ENCODE data around the gene MYO9A. TPM values are rescaled to one million over a fixed set of nuclear protein-coding genes. Genes with fewer than 3 reads are reported as not detected.

The MYO9A gene
- polyA plus RNA-seq, 1 experiment: 13.1 TPM

- ChIA-PET POLR2A (interaction anchor here (0.6 kb wide), 1 partner anchor 26 kb away, joined by 3 read pairs; no protein-coding TSS in a partner anchor), CTCF (interaction anchor here (1.2 to 9.8 kb wide), 4 partner anchors 55 to 834 kb away, joined by 4 to 89 read pairs (median 12); no protein-coding TSS in a partner anchor)
- H3K27me3 ChIP-seq (ENCODE audit: control insufficient read depth, insufficient read depth, low read length): peaks cover 2% of the 10 kb centered on the region; the same call in 1 of the 2 replicates
Observed at GRCh38 chr15:71807691-71808091, 310.3 kb downstream of the MYO9A start.

DNA sequence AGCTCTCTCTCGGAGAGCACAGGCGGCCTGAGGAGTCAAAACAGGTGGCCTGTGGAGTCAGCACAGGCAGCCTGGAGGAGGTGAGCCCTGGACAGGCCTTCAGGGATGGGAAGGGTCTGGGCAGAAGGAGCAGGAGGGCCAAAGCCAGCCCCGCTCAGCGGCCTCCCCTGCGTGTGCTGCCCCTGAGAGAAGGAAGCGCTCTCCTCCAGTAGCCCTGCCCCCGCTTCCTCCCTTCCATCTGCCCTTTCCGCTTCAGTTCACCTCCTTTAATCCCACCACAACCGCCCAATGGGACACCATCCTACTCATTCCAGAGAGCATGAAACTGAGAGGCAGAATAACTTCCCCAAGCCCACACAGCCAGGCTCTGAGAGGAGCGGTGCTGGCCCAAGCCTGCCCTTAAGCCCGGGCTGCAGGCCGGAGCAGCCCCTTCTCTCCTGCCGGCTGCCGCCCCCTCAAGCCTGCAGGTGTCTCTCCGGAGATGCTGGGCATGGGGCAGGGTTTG, 310.8 kb downstream of the MYO9A start:
- DNase-seq (ENCODE audit: low read depth): no peak
- POLR2A ChIA-PET: interaction anchor here (0.6 kb wide), 1 partner anchor 153 kb away, joined by 7 read pairs; no protein-coding TSS in a partner anchor
- CTCF ChIA-PET: interaction anchor here (1.2 to 9.8 kb wide), 4 partner anchors 54 to 834 kb away, joined by 4 to 89 read pairs (median 12); no protein-coding TSS in a partner anchor

More at GRCh38 chr15:71807691-71808091, 310.3 kb downstream of the MYO9A start:
- Histone ChIP-seq H3K4me3 (ENCODE audit: low read depth, low read length) (no peak overlapping the region), H3K36me3 (ENCODE audit: control insufficient read depth, insufficient read depth, low read length) (no peaks in the 10 kb centered on the region)
- no peak for DNase-seq (ENCODE audit: low read depth)
- no peak for TF ChIP-seq CTCF (IDR thresholded peaks at IDR 0.05; ENCODE audit: insufficient read depth, low read depth, low read length)

GRCh38 chr15:71806452-71806931, 311.5 kb downstream of the MYO9A start:
- ChIA-PET CTCF (interaction anchor here (1.0 to 9.8 kb wide), 4 partner anchors 54 to 833 kb away, joined by 3 to 89 read pairs (median 12); no protein-coding TSS in a partner anchor), POLR2A (interaction anchor here (0.6 kb wide), 1 partner anchor 154 kb away, joined by 7 read pairs; no protein-coding TSS in a partner anchor)
- no peaks in the 10 kb centered on the region for H3K36me3 ChIP-seq (ENCODE audit: control insufficient read depth, insufficient read depth, low read length)
- no peak for DNase-seq (ENCODE audit: low read depth)
- no peak for TF ChIP-seq CTCF (IDR thresholded peaks at IDR 0.05; ENCODE audit: insufficient read depth, low read depth, low read length)
- H3K27me3 ChIP-seq (ENCODE audit: control insufficient read depth, insufficient read depth, low read length): peaks cover 2% of the 10 kb centered on the region; the same call in 1 of the 2 replicates
- H3K4me3 ChIP-seq (ENCODE audit: low read depth, low read length): no peak overlapping the region

More for the DNA sequence above, 310.8 kb downstream of the MYO9A start:
- TF ChIP-seq CTCF (IDR thresholded peaks at IDR 0.05; ENCODE audit: insufficient read depth, low read depth, low read length): no peak
- no peaks in the 10 kb centered on the region for H3K36me3 ChIP-seq (ENCODE audit: control insufficient read depth, insufficient read depth, low read length)
- peaks cover 2% of the 10 kb centered on the region; the same call in 1 of the 2 replicates for H3K27me3 ChIP-seq (ENCODE audit: control insufficient read depth, insufficient read depth, low read length)
- no peak overlapping the region for H3K4me3 ChIP-seq (ENCODE audit: low read depth, low read length)

- CTCF ChIA-PET: interaction anchor here (0.6 to 9.8 kb wide), 8 partner anchors 48 to 696 kb away, joined by 3 to 89 read pairs (median 4); no protein-coding TSS in a partner anchor
- TF ChIP-seq CTCF (IDR thresholded peaks at IDR 0.05; ENCODE audit: insufficient read depth, low read depth, low read length): no peak
- POLR2A ChIA-PET: interaction anchor here (0.6 kb wide), 1 partner anchor 61 kb away, joined by 4 read pairs; no protein-coding TSS in a partner anchor
- H3K27me3 ChIP-seq (ENCODE audit: control insufficient read depth, insufficient read depth, low read length): no peaks in the 10 kb centered on the region
- DNase-seq (ENCODE audit: low read depth): no peak
- no peak overlapping the region for H3K4me3 ChIP-seq (ENCODE audit: low read depth, low read length)
- no peaks in the 10 kb centered on the region for H3K36me3 ChIP-seq (ENCODE audit: control insufficient read depth, insufficient read depth, low read length)
Observed at GRCh38 chr15:71804695-71805470, 313.1 kb downstream of the MYO9A start.

DNA sequence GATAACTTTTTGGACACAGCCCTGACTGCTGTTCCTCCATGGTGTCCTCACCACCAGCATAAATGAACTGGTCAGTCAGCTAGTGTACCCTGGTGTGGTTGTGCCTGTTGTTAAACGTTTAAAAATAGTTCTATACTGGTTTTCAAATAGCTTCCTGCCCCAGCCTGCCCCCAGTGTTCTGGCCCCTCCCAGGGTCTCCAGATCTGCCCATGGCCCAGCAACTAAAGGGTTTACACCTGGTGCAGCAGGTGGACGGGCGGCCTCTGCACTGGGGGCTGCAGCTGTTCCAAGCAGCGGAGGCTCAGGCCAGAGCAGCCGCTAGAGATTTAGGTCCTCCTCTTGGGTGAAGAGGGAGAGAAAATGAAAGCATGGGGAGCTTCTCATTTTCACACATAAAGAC, 313.7 kb downstream of the MYO9A start:
- CTCF ChIA-PET: interaction anchor here (0.6 to 9.8 kb wide), 10 partner anchors 24 to 695 kb away, joined by 3 to 89 read pairs (median 4); no protein-coding TSS in a partner anchor
- H3K36me3 ChIP-seq (ENCODE audit: control insufficient read depth, insufficient read depth, low read length): no peaks in the 10 kb centered on the region
- POLR2A ChIA-PET: interaction anchor here (0.5 kb wide), 1 partner anchor 61 kb away, joined by 5 read pairs; no protein-coding TSS in a partner anchor
- TF ChIP-seq CTCF (IDR thresholded peaks at IDR 0.05; ENCODE audit: insufficient read depth, low read depth, low read length): no peak
- H3K27me3 ChIP-seq (ENCODE audit: control insufficient read depth, insufficient read depth, low read length): no peaks in the 10 kb centered on the region
- DNase-seq (ENCODE audit: low read depth): no peak
- H3K4me3 ChIP-seq (ENCODE audit: low read depth, low read length): no peak overlapping the region

Data from BJ (cell line).